AG04449 (cell line): Measurements from ENCODE around the gene CDC16.

ENCODE experiments used
- CTCF ChIA-PET: fragments of 350-600 bp; formaldehyde crosslinking; extraction: SDS; loops from one replicate; lab custom pipeline; 2021; ENCODE audit warnings: antibody characterized with exemption; lab: Yijun Ruan, JAX
- POLR2A ChIA-PET: fragments of 400-600, 350-600 bp; formaldehyde crosslinking; extraction: SDS; loops from one replicate; lab custom pipeline; 2020; ENCODE audit warnings: antibody characterized with exemption, inconsistent platforms; lab: Yijun Ruan, JAX
- DNase-seq: peaks from one replicate; pipeline ENCODE4 v3.0.0-alpha.2; 2010; ENCODE audit warnings: low read depth, low spot score
- H3K4me3 ChIP-seq: 2 replicates; pipeline ENCODE4 v1.5.1; 2011; ENCODE audit warnings: low read depth, mild to moderate bottlenecking, control low read depth, low read length
- TF ChIP-seq, protein P1 (sequence below): IDR thresholded peaks from one replicate; pipeline ENCODE4 v1.5.1; 2011; ENCODE audit warnings: mild to moderate bottlenecking, moderate library complexity, low read length, control low read depth, inconsistent platforms; ENCODE audit not compliant: insufficient read depth; ENCODE audit errors: missing control alignments

The CDC16 gene

DNA sequence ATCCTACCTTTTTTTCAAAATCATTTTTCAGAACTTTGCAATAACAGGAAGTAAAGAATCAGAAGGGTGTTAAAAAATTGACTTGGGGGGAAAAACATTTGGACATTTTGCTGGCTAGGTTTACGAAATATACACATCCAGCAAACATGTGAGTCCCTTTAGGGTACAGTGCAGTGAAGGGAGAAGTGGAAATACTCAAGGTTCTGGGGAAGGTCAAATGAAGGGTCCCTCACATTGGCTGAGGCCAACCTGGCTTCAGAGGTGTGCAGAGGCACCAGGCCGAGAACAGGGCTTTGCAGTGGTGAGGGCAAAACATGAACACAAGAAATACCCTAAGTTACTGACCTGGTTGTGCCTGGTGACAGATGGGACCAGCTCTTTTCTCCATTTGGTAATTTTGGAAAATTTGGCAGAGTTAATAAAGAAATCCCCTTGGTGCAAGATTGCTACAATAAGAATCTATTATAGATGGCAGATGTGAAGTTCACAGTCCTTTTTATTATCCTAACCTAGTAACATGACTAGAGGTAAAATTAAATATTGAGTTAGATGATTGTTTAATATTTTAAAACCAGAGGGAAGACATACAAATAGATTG is 45.2 kb downstream of the CDC16 start:
- CTCF ChIA-PET, result interaction anchor here (0.6 to 1.3 kb wide), 4 partner anchors 10 to 63 kb away, joined by 3 to 4 read pairs (median 3); no protein-coding TSS in a partner anchor
- POLR2A ChIA-PET, result no interaction called here
- DNase-seq, result no peak
- no peak overlapping the region for H3K4me3 ChIP-seq
- TF ChIP-seq, protein P1, sequence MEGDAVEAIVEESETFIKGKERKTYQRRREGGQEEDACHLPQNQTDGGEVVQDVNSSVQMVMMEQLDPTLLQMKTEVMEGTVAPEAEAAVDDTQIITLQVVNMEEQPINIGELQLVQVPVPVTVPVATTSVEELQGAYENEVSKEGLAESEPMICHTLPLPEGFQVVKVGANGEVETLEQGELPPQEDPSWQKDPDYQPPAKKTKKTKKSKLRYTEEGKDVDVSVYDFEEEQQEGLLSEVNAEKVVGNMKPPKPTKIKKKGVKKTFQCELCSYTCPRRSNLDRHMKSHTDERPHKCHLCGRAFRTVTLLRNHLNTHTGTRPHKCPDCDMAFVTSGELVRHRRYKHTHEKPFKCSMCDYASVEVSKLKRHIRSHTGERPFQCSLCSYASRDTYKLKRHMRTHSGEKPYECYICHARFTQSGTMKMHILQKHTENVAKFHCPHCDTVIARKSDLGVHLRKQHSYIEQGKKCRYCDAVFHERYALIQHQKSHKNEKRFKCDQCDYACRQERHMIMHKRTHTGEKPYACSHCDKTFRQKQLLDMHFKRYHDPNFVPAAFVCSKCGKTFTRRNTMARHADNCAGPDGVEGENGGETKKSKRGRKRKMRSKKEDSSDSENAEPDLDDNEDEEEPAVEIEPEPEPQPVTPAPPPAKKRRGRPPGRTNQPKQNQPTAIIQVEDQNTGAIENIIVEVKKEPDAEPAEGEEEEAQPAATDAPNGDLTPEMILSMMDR, result no peak

DNA sequence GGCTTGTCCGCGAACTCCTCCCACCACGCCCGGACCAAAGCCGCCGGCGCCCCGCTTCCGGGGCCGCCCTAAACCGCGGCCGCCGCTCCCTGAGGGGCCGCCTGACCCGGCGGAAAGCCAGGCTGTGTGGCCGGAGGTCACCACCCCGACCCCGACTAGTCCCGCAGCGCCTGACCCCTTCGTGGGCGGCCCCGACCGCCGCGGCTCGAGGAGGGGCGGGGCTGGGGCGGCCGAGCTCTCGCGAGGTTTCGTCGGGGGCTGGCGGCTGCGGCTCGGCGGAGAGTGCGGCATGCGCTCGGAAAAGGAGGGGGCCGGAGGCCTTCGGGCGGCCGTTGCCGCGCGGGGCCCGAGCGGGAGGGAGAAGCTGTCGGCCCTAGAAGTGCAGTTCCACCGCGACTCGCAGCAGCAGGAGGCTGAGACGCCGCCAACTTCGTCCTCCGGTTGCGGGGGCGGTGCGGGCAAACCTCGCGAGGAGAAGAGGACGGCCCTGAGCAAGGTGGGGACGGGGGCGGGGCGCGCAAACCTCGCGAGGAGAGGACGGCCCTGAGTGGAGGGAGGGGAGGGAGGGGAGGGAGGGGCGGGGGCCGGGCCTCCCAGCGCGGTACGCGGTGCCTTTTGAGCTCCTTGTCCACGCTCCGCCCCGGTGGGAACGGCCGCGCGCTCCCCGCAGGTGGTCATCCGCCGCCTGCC is 46.8 kb downstream of the CDC16 start, which contains the start of gene UPF3A:
Gene UPF3A, plus strand, starts transcription at position 251 of the 690 bp plus-strand sequence. Its CDS starts 39 bp downstream, at position 290.
- H3K4me3 ChIP-seq, result peak within 1 kb of the TSS; percentile 75
- POLR2A ChIA-PET, result interaction anchor here (0.8 to 1.6 kb wide), 6 partner anchors 13 to 38 kb away, joined by 3 to 14 read pairs (median 4); no protein-coding TSS in a partner anchor
- CTCF ChIA-PET, result interaction anchor here (1.0 kb wide), 1 partner anchor 59 kb away, joined by 4 read pairs; no protein-coding TSS in a partner anchor
- TF ChIP-seq, protein P1, result no peak
- DNase-seq, result no peak

DNA sequence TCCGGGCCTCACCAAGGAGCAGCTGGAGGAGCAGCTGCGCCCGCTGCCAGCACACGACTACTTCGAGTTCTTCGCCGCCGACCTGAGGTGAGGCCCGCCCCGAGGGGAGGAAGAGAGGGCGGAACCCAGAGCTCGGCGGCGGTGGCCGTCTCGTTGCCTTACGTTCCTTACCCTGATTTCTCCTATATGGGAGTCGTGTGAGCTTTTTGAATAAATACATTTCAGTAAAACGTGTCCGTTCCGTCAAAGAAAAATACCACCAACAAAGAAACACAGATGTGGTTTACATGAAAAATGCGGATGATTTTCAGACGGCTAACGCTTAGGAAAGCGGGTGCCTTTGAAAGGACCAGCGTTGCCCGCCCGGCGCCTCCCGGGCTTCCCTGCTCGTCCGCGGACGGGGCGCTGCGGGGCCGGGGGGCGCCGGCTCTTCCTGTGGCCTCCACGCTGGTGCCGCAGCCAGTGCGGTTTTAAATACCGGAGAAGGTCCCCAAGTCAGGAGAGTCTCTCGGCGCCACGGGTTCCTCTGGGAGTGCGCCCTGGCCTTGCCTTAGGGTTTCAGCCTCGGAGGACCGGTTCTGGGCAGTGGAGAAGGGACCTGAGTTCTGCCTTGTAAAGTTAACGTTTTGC is 47.5 kb downstream of the CDC16 start:
- no peak for DNase-seq
- CTCF ChIA-PET, result interaction anchor here (1.0 kb wide), 1 partner anchor 58 kb away, joined by 4 read pairs; no protein-coding TSS in a partner anchor
- TF ChIP-seq, protein P1, result no peak
- POLR2A ChIA-PET, result interaction anchor here (1.1 to 1.6 kb wide), 4 partner anchors 12 to 34 kb away, joined by 3 to 14 read pairs (median 4); no protein-coding TSS in a partner anchor
- peak overlapping the region; percentile 75 for H3K4me3 ChIP-seq

DNA sequence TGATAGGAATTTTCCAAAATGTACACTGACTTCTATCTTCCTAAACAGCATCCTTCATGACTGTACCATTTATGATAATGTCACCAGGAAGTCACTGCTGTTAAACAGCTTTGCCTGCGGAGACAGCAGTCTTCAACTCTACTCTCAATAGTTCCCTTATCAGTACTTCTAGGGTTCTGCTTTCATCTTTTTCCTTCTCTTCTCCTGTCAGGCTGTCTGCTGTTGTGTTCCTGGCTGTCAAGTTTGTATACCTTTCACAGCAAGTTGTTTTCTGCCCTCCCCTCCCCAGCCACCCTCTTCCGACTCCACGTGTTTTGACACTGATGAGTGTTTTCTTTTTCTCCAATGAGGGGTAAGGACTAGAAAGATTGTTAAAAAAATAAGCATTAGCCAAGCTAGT is 48.9 kb downstream of the CDC16 start:
- POLR2A ChIA-PET, result no interaction called here
- TF ChIP-seq, protein P1, result no peak
- CTCF ChIA-PET, result no interaction called here
- no peak for DNase-seq
- H3K4me3 ChIP-seq, result no peak overlapping the region

DNA sequence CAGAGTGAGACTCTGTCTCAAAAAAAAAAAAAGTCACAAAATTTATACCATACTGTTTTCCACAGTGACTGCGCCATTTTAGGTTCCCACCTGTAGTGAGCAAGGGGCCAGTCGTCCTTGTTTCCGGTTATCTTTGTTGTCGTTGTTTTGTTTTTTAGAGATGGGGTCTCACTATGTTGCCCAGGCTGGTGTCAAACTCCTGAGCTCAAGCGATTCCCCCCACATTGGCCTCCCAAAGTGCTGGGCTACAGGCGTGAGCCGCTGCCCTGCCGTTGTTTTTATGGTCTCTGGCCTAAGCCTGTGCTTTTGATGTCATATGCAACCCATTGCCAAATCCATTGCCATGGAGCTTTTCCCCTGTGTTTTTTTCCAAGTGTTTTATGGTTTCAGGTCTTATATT is 50.0 kb downstream of the CDC16 start:
- TF ChIP-seq, protein P1, result no peak
- no peak overlapping the region for H3K4me3 ChIP-seq
- POLR2A ChIA-PET, result no interaction called here
- CTCF ChIA-PET, result no interaction called here
- DNase-seq, result no peak

DNA sequence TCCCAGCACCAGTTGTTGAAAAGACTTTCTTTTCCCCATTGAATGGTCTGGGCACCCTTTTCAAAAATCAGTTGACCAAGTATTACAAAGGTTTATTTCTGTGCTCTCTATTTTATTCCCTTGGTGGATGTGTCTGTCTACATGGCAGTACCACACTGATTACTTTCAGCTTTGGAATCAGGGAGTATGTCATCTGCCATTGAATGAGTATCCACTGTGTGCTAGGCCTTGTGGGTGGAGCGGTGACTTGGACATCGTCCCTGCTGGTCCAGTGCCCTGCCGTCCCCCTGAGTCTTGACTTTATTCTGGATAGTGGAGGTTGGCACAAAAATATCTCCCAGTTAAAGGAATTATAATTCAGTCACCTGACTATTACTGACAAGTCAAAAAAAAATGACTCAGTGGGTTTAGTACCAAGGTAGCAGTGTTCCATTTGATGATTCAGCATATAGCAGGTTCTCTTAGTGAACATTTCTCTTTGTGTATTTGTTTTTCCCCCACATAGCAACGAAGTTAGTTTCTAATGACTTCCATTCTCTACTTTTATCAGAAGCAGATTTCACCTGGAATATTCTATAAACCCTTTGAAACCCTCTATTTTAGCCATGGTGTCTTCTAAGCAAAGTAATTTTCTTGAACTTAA is 50.6 kb downstream of the CDC16 start:
- TF ChIP-seq, protein P1, result no peak
- no peak overlapping the region for H3K4me3 ChIP-seq
- DNase-seq, result no peak
- POLR2A ChIA-PET, result no interaction called here
- CTCF ChIA-PET, result no interaction called here
